Measurements from ENCODE around the gene LCK.

- TF ChIP-seq YY1 (IDR thresholded peaks at IDR 0.05; ENCODE audit: insufficient read depth, insufficient read length) (no peak), ZNF274 (IDR thresholded peaks at IDR 0.05; ENCODE audit: low read depth, low read length) (no peak), SUZ12 (IDR thresholded peaks at IDR 0.05; ENCODE audit: extremely low read depth, insufficient read depth, insufficient read length) (no peak)
Observed at GRCh38 chr1:32241001-32241763, 9.9 kb upstream of the LCK start.
